ENCODE measurements around the gene MYRIP.

- TF ChIP-seq ESRRG (CRISPR knock-in tag; IDR thresholded peaks at IDR 0.05) (no peak), ARNTL (CRISPR knock-in tag; IDR thresholded peaks at IDR 0.05; ENCODE audit: borderline replicate concordance, low read depth) (no peak), ZNF70 (CRISPR knock-in tag; IDR thresholded peaks at IDR 0.05) (no peak), PATZ1 (CRISPR knock-in tag; IDR thresholded peaks at IDR 0.05; ENCODE audit: borderline replicate concordance) (no peak), ZC3H10 (CRISPR knock-in tag; IDR thresholded peaks at IDR 0.05) (no peak), CSDC2 (CRISPR knock-in tag; IDR thresholded peaks at IDR 0.05) (no peak), GLIS3 (CRISPR knock-in tag; IDR thresholded peaks at IDR 0.05) (no peak), ZFP3 (CRISPR knock-in tag; IDR thresholded peaks at IDR 0.05) (no peak), RARB (CRISPR knock-in tag; IDR thresholded peaks at IDR 0.05) (no peak), PPARA (CRISPR knock-in tag; IDR thresholded peaks at IDR 0.05; ENCODE audit: borderline replicate concordance) (no peak)
Observed at GRCh38 chr3:40254891-40255290, 445.5 kb downstream of the MYRIP start.
